GM18907 (cell line): Measurements from ENCODE around the gene CKB.
A peak's percentile ranks its signal among the peaks of the same experiment; 100 is the strongest.

ENCODE experiments used
- ATAC-seq: cut with Tn5 transposase; IDR thresholded peaks from one replicate; pipeline ENCODE4 v1.9.1; 2021; ENCODE audit warnings: mild to moderate bottlenecking, moderate library complexity; ENCODE audit not compliant: unreplicated experiment

CKB gene

DNA sequence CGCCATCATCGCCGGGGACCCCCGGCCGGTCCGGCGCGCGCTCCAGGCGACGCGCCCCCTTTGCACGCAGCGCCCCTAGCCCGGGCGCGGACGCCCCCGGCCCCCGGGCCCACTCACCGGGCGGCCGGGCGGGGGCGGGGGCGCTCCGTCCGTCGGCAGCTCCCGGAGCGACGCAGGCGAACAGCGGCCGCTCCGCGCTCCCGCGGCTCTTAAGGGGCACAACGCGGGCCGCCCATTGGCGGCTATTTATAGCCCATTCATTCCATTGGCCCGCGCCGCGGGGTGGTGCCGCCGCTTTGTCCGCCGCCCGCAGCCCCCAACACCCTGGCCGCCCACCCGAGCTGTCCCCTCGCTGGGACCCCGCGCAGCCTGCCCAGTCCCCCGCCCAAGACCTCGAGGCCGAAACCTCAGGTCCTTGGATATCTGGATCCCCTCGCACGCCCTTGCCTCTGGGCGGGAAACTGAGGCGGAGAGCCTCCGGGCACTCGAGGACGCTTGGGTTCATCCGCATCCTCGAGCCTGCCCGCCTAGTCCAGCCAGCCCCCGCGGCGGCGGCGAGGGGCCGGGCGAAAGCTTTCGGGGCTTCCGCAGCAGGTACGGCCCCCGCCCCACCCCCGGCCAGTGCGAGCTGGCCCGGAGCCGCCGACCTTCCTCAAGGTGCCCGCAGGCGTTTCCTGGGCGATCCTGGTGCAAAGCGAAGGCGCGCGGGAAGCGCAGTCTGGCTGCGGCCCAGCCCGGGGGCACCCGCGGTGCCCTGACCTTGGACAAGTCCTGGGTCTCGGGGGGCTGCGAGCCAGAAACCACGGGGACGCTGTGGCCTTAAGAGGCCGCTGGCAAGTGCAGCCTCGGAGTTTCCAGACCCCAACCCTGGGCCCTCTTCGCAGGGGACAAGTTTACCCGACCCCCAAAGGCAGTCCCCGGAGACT lies at the start of gene CKB:
Gene CKB (minus strand): TSS at position 182 of the 926 bp plus-strand sequence. CDS start 337 bp downstream, outside the sequence.
- no peak for ATAC-seq

- no peak for ATAC-seq
Measured at GRCh38 chr14:103569408-103569807, 46.8 kb upstream of the CKB start.

- no peak for ATAC-seq
Measured at GRCh38 chr14:103568952-103569351, 46.3 kb upstream of the CKB start.

DNA sequence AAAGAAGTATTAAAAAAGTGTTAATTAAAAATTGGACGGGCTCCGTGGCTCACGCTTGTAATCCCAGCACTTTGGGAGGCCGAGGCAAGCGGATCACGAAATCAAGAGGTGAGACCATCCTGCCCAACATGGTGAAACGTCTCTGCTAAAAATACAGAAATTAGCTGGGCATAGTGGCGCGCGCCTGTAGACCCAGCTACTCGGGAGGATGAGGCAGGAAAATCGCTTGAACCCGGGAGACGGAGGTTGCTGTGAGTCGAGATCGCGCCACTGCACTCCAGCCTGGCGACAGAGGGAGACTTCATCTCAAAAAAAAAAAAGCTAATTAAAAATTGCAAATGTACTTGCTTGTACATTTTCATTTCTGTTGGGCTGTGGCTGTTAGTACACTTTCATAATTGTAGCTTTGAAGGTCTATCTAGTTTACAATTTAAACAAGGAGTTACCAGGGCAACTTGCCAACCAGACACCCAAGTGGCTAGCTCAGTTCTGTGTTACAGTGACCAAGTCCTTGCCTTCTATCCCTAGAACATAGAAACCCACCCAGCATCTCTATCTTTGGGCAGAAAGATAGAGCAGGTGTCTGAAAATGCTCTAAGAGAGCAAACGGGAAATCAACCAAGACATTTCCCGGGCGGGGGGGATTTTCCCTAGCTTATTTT lies 41.3 kb upstream of the CKB start:
- no peak for ATAC-seq

DNA sequence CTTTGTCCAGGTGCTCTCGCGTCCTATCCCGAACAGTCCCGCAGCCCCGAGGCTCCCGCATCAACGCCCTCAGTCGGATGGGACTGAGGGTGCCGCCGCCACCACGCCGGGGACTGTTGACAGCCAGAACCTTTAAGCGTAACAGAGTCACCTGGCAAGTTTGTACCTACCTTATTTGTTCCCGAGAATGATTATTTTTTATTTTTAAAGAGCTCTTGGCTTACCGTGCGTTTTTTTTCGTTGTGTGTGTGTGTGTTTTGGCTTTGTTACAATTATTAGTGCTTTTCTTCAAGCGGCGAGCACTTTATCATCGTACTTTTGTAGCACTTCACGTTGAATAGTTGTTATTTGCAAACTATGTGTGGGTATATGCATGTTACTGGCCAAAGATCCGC lies 40.6 kb upstream of the CKB start:
- no peak for ATAC-seq

GRCh38 chr14:103562429-103563225 lies 40.0 kb upstream of the CKB start, which contains the start of the genes BAG5 and COA8:
Gene BAG5, minus strand, starts transcription at chr14:103562657. Its CDS starts 1,493 bp downstream, at chr14:103561164.
Gene COA8, plus strand, starts transcription at chr14:103562960. Its CDS starts 42 bp downstream, at chr14:103563002.
- ATAC-seq: peak; percentile 79

GRCh38 chr14:103562179-103562428 lies 39.5 kb upstream of the CKB start:
- ATAC-seq: peak; percentile 39

GRCh38 chr14:103561381-103562178 lies 39.0 kb upstream of the CKB start:
- peak; percentile 18 for ATAC-seq

DNA sequence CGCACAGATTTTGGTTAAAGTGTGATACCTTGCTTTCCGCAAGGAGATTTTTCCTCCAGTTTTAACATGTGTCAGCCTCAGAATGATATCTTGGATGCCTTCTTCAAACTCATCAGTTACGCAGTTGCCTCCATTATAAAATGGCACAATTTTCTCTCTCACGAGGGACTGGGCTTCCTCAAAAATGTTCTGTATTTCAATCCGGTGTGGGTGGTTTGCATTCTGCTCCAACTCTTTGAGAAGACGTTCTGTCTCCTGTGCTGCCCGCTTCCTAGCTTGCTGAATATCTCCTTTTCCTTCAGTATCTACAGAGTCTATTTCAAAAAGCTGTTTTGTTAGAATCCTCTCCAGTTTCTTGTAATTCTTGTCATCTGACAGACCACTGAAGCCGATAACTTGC lies 38.1 kb upstream of the CKB start:
- ATAC-seq: no peak

GRCh38 chr14:103559766-103560165 lies 37.1 kb upstream of the CKB start:
- ATAC-seq: no peak

GRCh38 chr14:103558071-103558882 lies 35.6 kb upstream of the CKB start:
- no peak for ATAC-seq

DNA sequence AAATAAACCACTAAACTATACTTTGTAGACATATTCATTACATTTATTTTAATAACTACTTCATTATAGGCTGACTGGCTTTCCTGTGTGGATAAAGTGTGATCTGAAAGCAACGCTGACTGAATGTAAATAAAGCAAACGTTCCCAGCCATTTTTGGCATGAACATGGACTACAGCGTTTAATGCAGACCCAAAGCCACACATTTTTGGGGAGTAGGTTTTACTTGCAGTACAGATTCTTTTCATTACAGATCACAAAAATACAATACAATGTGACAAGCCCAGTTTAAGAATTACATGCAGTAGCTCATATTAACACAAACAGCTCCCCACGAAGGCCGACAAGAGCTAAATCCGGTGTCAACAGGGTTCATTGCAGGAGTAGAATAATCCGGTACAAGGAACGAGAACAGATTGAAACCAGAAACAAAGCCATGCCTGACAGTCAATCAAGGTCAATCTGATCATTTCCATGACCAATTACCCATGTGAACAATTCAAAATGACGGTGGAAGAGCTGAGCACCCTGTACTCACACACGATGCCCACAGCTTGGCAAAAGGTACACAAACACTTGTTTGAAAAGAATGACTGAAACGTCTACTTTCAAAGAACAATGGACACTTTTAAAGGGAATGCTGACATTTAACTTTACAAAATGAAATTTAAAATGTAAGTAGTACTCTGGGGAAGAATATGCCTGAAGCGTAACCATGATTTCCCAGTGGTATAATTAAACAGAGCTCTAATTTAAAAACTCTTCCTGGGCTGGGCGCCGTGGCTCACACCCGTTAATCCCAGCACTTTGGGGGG lies 34.5 kb upstream of the CKB start:
- no peak for ATAC-seq

DNA sequence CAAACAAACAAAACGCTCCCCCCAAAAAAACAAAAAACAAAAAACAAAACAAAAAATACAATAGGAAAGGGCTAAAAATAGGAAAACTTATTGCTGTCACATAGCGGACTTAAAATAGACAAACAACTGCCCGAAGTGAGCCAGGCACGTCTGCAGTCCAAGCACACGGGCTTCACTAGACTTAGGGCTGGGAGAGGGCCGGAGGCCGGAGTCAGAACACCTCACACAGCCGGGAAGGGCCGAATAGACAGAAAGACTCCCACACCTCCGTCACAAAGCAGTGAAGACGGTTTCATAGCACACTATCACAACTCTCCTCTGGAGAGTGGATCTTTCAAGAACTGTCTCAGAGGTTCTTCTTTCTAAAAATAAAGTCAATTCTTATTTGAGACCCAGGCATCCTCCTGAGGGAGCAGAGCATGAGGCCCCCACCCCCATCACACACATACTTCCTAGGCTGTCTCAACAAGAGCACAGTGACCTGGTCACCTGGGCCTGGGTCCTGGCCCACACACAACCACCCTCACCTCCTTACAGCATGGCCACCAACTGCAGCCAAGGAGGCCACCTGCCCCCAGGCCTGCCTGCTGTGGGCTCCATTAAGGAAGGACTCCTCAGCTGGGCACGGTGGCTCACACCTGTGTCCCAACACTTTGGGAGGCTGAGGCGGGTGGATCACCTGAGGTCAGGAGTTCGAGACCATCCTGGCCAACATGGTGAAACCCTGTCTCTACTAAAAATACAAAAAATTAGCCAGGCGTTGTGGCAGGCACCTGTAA lies 33.1 kb upstream of the CKB start:
- ATAC-seq: no peak

GRCh38 chr14:103552846-103553210 lies 30.2 kb upstream of the CKB start:
- ATAC-seq: no peak

- ATAC-seq: no peak
Measured at GRCh38 chr14:103552011-103552845, 29.6 kb upstream of the CKB start.

DNA sequence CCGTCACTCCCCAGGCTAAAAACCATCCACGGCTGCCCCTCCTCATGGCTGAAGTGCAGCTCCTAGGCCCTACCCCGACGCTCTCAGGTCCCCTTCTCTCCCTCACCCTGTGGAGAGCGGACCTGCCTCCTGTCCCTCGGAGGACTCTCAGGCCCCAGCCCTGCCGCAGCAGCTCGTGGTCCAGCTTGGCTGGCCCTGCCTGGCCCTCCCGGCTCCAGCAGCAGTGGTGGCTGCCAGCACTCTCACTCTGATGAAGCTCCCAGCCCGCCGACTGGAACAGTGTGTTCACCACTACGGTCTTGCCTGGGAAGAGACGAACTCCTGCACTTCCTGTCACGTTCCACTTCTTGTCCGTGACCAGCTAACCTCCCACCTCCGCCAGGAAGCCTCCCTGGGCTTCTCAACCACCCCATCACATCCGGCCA lies 28.7 kb upstream of the CKB start:
- no peak for ATAC-seq
